NCI-H2107 treated with DMSO at 0.1 percent for 48 hours (cell line): ENCODE results near the gene CEP83.
"Not testable (repeated sequence)": the region's sequence is repeated elsewhere in the genome, so short reads cannot be mapped to it uniquely, and the experiment has no call there.

Experiments used
- DNase-seq: peaks from one replicate; lab custom pipeline; 2025; ENCODE audit not compliant: unreplicated experiment; lab: John Stamatoyannopoulos, UW

The CEP83 gene

DNA sequence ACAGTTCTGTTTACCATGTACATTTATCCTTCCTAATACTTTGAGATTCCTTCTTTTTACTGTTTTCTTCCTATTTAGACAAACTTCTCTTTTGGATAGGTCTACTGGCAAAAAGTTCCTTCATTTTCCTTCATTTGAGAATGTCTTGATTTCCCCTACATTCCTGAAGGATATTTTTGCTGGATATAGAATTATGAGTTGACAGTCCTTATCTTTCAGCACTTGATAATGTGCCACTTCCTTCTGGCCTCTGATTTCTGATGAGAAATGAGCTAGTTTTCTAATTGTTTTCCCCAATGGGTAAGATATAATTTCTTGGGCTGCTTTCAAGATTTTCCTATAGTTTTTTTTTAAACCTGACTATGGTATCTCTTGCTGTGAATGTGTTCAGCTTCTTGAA lies 75.6 kb downstream of the CEP83 start:
- no peak for DNase-seq

DNA sequence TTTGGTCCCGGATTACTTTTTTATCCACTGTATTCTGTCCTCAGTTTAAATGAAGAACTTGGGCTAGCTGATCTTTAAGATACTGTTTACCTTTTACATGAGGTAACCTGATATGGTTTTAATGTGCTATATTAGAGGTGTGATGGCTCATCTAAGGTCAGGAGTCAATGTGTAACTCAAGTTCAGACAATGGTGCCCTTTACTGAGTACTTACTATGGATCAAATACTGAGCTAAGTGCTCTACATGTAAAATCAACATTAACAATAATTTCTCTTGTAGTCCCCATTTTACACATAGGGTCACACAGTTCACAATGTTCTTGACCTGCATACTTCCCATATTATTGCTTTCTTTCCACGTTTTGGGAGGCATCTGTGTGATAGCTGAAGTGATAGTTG lies 79.2 kb downstream of the CEP83 start:
- DNase-seq: no peak

DNA sequence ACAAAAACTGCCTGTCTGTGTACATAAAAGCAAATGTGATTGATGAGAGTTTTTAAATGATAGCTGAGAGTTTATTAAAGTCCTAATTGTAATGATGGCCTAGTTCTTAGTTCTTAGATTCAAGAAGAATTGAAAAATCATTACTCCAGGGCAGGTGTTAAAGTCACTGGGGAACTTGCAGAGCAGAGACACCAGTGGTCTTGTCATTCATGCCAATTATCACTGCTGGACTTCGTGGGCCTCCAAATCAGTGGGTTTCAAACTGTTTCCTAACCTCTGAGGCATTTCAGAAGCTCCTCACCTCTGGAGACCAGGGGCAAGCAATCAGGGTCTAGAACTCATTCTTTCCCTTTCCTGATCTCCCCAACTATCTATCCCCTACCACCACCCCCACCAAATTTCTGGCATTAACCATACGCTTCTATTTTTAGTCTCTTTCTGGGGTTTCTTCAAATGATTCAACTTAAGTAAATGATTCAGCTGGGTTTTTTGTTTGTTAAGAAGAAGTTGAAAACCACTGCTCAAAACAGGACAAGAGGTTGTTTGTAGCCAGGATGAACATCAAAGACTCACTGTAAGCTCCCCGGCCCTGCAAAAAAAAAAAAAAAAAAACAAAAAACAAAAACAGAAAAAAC lies 80.1 kb downstream of the CEP83 start:
- DNase-seq: no peak

DNA sequence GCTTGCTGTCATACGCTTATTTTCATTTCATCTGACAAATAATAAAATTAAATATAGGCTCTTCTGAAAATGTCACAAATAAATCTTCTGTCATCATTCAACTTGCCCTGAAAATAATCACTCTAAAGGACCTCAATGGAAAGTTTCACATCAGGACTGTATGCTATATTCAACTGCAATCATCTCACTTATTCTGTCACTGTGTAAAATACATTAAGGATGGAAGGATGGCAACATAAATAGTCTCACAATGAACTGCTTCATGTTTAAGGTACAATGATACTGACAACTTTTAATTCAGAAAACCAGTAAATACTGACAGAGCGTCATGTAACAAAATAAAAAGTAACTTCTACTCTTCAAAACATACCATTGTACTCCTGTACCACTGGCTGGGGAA lies 82.1 kb downstream of the CEP83 start:
- DNase-seq: no peak

DNA sequence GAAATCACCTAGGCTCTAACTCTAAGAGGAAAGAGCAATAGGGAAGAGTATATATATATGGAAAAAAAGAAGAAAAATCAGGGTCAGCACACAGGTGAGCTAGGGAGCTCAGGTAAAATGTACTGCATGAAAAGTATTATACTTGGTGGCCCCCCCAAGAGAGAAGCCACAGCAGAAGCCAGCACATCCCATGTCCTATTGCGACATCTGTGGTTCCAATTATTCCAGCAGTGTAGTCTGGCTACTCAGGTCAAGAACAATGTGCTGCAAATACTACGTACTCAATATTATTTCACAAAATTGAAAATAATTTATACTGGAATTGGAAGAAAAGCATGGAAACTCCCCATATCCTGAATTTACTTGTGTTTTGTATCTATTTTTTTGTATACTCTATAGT lies 85.5 kb downstream of the CEP83 start:
- DNase-seq: no peak

DNA sequence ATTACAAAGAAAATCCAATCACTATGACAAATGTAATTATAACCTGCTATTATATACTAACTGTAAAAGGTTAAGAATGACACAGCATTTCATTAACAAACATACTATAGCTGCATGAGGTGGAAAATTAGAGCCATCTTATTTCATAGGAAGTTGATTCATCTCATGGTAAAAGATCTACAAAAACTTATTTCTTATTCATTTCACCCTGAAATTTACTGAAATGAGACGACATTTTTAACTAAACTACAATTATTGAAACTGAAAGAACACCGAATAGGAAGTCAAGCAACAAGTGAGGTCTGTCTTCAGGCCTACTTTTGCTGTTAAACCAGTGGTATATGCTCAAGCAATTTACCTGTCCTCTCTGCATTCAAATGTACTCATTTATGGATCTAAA lies 87.2 kb downstream of the CEP83 start:
- no peak for DNase-seq

DNA sequence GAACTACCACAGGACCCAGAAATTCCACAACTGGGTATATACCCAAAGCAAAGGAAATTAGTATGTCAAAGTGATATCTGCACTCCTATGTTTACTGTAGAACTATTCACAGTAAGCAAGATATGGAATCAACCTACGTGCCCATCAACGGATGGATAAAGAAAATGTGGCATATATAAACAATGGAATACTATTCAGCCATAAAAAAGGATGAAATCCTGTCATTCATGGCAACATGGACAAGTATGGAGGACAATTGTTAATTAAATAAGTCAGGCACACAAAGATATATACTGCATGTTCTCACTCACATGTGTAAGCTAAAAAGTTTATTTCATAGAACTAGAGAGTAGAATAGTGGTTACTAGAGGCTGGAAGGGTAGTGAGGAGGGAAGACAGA lies 97.0 kb downstream of the CEP83 start:
- no peak for DNase-seq

DNA sequence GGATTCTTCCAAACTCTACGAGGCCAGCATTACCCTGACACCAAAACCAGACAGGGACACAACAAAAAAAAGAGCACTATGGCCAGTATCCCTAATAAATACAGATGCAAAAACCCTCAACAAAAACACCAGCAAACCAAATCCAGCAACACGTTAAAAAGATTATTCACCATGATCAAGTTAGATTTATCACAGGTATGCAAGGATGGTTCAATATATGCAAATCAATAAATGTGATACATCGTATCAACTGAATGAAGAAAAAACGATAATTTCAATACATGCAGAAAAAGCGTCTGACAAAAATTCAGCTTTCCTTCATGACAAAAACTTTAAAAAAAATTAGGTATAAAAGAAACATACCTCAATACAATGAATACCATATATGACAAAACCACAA lies 99.9 kb downstream of the CEP83 start:
- no peak for DNase-seq

DNA sequence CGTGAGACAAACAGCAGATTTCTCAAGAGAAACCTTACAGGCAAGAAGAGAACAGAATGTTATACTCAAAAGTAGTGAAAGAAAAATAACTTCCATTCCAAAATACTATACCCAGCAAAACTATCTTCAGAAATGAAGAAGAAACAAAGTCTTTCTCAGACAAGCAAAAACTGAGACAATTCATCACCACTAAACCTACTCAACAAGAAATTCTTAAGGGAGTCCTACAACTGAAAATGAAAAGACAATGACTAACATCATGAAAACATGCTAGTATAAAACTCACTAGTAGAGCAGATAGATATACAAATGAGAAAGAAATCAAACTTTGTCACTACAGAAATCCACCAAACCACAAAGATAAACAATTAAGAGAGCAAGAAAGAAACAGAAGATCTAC lies 106.5 kb downstream of the CEP83 start:
- DNase-seq: no peak

DNA sequence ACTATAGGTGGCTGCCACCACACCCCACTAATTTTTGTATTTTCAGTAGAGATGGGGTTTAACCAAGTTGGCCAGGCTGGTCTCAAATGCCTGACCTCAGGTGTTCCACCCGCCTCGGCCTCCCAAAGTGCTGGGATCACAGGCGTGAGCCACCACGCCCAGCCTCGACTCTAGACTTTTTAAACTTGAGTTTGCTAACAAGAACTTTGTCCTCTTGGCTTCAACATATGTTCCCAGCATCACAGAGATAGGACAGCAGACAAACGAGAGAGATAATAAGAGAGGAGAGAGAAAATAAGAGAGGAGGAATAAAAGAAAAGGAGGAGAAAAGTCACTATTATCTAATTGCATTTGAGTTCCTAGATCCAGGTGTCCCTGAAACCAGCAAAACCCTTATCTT lies 119.1 kb downstream of the CEP83 start:
- no peak for DNase-seq

DNA sequence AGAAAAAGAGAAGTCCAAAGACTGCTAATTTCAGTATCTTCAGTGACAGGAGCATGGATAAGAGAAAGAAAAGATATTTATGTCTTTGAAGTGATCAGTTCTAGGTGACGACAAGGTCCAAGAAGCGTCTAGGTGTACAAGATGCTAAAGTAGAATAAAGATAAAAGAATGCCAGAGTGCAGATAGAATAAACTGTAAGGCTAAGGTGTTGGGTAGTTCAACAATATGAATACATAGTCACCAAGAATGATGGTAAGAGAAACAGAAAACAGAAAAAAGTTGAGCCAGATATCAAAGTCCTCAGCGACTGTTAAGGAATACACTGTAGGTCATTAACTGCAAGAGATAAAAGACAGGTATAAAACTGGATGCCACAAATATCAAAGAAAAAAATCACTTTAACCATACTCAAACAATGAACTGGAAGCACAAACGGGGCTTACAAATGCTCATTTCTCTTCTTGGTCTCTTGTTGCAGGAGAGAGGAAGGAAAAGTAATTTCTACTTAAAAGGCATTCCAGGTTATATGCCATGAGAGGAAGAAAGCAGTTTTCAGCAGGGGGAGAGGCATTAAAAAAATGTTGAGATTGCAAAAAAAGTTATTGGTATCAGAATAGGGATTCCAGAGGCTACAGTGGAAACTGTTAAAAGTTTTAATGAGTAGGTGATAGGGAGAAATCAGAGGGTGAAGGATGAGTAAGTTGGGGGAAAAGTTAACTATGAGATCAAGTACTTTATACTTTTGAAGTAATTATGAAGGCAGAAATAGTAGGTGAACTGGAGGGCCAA lies 121.5 kb downstream of the CEP83 start:
- no peak for DNase-seq

DNA sequence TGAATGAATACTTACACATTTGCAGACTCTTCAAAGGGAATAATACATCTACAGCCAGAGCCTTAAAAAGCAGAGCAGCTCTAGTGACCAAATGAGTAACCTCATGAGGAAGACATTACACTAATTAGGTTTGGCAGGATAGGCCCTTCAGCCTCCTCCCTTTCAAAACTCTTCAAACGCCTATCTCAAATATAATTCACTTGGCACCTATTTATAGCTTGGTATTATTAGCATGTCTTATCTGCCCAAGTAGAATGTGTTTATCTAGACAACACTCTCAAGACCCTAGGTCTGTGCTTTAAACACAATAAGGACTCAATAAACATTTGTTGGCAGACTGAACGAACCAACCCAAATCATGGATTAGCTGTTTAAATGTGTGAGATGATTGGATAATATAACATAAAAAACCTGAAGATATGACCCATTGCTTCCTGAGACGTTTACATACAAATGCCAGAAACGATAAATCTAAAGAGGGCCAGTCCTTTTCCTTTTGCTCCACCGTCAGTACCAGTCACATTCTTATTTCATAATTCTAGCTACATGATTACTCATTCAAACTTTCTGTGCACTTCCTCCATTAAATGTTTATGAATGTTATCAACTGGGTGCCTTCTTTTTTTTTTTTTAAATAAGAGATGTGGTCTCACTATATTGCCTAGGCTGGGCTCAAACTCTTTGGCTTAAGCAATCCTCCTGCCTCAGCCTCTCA lies 123.3 kb downstream of the CEP83 start:
- no peak for DNase-seq

DNA sequence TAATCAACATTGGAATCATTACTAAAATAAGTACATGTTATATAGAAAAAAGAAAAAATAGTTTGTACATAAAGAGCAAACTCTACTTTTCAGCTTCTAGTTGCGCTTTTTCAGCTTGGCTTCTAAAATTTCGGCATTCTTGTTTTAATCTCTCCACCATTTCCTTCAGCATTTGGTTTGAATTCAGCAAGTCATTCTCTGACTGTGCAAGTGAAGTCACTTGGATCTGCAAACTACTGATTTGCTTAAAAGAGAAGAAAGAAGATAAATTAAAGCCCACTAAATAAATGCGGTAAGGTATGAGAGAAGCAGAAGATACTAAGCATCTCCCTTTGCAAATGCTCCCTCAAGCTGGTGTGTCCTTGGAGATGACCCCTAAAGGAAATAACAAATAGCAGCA lies 126.3 kb downstream of the CEP83 start:
- DNase-seq: no peak

DNA sequence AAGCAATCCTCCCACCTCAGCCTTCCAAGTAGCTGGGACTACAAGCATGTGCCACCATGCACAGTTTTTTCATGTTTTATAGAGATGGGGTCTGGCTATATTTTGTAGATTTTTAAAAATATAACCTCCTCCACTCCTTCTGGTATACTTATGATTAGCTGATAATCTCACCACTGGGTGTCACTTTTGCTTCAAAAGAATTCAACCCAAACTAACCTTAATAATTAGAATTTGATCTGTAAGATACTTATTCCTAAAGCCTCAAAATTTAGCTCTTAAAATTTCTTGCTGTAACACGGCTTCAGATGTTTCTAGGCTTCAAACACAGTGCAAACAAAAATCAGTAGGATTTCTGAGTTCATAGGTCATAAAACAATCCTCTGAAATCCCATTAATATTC lies 130.3 kb downstream of the CEP83 start:
- no peak for DNase-seq

DNA sequence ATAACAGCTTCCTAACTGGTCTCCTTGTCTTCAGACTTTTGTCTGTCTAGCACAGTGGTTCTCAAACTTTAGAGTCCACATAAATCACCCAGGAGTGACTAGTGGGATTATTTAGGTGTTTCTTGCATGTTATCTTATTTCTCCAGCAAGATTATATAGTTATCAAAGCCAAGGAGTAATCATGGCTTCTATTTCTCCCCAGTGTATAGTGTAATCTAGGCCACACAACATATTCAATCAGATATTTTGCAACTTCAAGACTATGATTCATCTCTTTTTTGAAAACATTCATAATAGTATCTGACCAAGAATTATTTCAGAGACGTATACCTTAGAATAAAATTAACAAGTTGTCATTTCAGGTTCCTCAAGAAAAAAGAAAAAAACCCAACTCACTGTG lies 131.9 kb downstream of the CEP83 start:
- DNase-seq: no peak

DNA sequence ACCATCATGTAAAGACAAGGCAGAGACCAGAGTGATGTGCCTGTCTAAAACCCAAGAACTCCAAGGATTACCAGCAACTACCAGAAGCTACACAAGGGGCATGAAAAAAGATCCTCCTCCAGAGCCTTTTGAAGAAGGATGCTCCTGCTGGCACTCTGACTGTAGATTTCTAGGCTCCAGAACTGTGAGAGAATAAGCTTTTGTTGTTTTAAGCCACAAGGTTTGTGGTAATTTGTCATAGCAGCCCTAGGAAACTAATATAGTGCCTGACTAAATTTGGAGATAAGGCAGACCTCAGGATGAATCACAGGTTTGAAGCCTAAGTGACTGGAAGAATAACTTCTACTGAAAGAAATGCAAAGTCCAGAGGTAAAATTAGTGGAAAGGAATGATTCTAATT lies 132.9 kb downstream of the CEP83 start:
- DNase-seq: no peak

DNA sequence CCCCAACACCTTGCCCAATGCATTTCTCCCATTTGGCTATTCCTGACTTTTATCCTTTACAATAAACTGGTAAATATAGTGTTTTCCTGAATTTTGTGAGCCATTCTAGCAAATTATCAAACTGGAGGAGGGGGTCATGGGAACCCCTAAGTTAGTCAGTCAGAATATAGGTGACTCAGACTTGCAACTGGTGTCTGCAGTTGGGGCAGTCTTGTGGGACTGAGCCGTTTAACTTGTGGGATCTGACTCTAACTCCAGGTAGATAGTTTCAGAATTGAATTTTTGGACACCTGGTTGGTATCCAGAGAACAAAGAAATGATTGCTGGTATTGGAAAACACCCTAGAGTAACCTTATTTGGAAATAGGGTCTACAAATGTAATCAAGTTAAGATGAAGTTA lies 133.4 kb downstream of the CEP83 start:
- DNase-seq: no peak

DNA sequence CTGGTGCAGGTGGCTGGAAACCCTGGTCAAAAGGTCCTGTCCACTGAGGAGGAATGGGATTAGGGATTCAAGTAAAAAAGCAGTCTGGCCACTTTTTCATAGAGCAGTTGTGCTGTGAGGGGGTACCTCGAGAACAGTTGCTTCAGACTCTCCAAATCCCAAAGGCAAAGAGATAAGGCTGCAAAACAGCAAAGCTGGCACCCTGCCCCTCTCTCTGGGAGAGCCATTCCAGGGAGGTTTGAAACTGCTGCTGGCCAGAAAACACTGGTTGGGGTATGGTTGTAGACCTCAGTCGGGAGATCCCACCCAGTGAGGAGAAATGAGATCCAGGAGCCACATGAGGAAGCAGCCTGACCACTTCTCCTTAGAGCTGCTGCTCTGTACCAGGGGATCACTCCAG lies 137.3 kb downstream of the CEP83 start:
- DNase-seq: no peak

DNA sequence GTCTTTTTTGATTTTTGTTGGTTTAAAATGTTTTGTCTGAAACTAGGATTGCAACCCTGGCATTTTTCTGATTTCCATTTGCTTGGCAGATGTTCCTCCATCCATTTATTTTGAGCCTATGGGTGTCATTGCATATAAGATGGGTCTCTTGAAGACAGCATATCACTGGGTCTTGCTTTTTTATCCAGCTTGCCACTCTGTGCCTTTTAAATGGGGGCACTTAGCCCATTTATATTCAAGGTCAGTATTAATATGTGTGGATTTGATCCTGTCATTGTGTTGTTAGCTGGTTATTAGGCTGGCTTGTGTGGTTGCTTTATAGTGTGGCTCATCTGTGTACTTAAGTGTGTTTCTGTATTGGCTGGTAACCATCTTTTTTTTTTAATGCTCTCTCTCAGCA lies 139.6 kb downstream of the CEP83 start:
- no peak for DNase-seq

DNA sequence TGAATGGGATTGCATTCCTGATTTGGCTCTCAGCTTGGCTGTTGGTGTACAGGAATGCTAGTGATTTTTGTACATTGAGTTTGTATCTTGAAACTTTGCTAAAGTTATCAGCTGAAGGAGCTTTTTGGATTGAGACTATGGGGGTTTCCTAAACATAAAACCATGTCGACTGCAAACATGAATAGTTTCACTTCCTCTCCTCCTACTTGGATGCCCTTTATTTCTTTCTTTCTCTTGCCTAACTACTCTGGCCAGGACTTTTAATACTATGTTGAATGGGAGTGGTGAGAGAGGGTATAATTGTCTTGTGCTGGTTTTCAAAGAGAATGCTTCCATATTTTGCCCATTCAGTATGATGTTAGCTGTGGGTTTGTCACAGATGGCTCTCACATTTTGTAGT lies 141.5 kb downstream of the CEP83 start:
- no peak for DNase-seq

DNA sequence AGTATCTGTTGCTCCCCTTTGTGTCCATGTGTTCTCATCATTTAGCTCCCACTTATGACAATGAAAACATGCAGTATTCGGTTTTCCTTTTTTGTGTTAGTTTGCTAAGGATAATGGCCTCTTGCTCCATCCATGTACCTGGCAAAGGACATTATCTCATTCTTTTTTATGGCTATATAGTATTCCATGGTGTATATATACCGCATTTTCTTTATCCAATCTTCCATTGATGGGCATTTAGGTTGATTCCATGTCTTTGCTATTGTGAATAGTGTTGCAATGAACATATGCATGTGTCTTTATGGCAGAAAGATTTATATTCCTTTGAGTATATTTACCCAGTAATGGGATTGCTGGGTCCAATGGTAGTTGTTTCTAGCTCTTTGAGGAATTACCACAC lies 143.1 kb downstream of the CEP83 start:
- DNase-seq: not testable (repeated sequence)

DNA sequence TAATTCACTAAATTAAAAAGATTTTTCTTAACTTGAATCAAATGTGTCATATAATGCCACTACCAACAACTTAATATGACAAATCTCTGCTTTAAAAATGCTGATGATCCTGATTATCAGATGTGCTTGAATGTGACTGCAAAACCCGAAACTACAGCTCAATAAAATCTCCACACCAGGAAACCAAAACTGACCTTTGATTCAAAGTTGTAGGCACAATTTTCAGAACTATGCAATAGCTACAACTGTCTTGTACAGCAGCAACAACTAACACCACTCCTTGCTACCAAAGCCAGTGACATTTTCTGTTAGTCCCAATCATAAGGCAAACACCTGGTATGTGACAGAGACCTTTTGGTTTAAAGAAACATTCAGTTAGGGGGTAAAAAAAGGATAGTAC lies 147.3 kb downstream of the CEP83 start:
- DNase-seq: no peak
